Neuronal stem cell (in vitro differentiated cells): ENCODE results near the gene KCNC1. TPM values are rescaled to one million over a fixed set of nuclear protein-coding genes. Genes with fewer than 3 reads are reported as not detected.
A peak's percentile ranks its signal among the peaks of the same experiment; 100 is the strongest.

ENCODE experiments used
- DNase-seq: peaks from one replicate; pipeline ENCODE4 v3.0.0-alpha.2; 2013; ENCODE audit warnings: low spot score
- H2AFZ ChIP-seq: one replicate; pipeline ENCODE4 v1.6.1; 2013; ENCODE audit warnings: mild to moderate bottlenecking, low read length, inconsistent platforms
- H2AK5ac ChIP-seq: 2 replicates; pipeline ENCODE4 v1.6.1; 2013; ENCODE audit warnings: low read depth, mild to moderate bottlenecking, inconsistent platforms, low read length, moderate library complexity, mixed read lengths
- H2BK120ac ChIP-seq: 2 replicates; pipeline ENCODE4 v1.6.1; 2013; ENCODE audit warnings: low read depth, mild to moderate bottlenecking, inconsistent platforms, low read length, moderate library complexity, mixed read lengths
- H2BK12ac ChIP-seq: one replicate; pipeline ENCODE4 v1.6.1; 2013; ENCODE audit warnings: low read length, inconsistent platforms
- H2BK15ac ChIP-seq: 2 replicates; pipeline ENCODE4 v1.6.1; 2013; ENCODE audit warnings: mild to moderate bottlenecking, low read length, inconsistent platforms, mixed read lengths
- H2BK5ac ChIP-seq: one replicate; pipeline ENCODE4 v1.6.1; 2013; ENCODE audit warnings: inconsistent platforms, mild to moderate bottlenecking, low read length, moderate library complexity
- H3K14ac ChIP-seq: one replicate; pipeline ENCODE4 v1.6.1; 2013; ENCODE audit warnings: low read length, inconsistent platforms
- H3K18ac ChIP-seq: 2 replicates; pipeline ENCODE4 v1.6.1; 2013; ENCODE audit warnings: low read length, inconsistent platforms
- H3K23ac ChIP-seq: 2 replicates; pipeline ENCODE4 v1.6.1; 2013; ENCODE audit warnings: low read depth, mild to moderate bottlenecking, mixed read lengths, low read length, inconsistent platforms; ENCODE audit not compliant: poor library complexity
- H3K27ac ChIP-seq: replicated peaks from 3 replicates; pipeline ENCODE4 v1.5.1; 2013; ENCODE audit warnings: low read length, inconsistent platforms
- H3K27me3 ChIP-seq, 3 experiments: 2 replicates each; pipeline ENCODE4 v1.6.1; 2013; ENCODE audit warnings: low read length in 3 of 3, mild to moderate bottlenecking in 2 of 3, inconsistent platforms in 1 of 3, low read depth in 1 of 3, mixed read lengths in 1 of 3, moderate library complexity in 1 of 3; ENCODE audit not compliant: control insufficient read depth in 3 of 3, insufficient read depth in 3 of 3
- H3K36me3 ChIP-seq, 2 donors: replicated peaks in 1 of 2; 2 replicates each; pipeline ENCODE4 v1.6.1; 2013; ENCODE audit warnings: low read length in 2 of 2; ENCODE audit not compliant: control insufficient read depth in 2 of 2, insufficient read depth in 2 of 2
- H3K4ac ChIP-seq: 2 replicates; pipeline ENCODE4 v1.6.1; 2013; ENCODE audit warnings: inconsistent platforms, mild to moderate bottlenecking, low read length, moderate library complexity
- H3K4me1 ChIP-seq, 2 donors: 1 replicate in 1 of 2; 2 replicates in 1 of 2; pipeline ENCODE4 v1.6.1; 2013; ENCODE audit warnings: low read length in 2 of 2, low read depth in 1 of 2; ENCODE audit not compliant: control insufficient read depth in 2 of 2, insufficient read depth in 1 of 2
- H3K4me2 ChIP-seq: one replicate; pipeline ENCODE4 v1.6.1; 2013; ENCODE audit warnings: mild to moderate bottlenecking, low read length, inconsistent platforms; ENCODE audit not compliant: insufficient read depth, poor library complexity, severe bottlenecking
- H3K4me3 ChIP-seq, 2 donors: 2 replicates each; pipeline ENCODE4 v1.5.1; 2013; ENCODE audit warnings: low read length in 2 of 2, mild to moderate bottlenecking in 2 of 2, inconsistent platforms in 1 of 2, moderate library complexity in 1 of 2
- H3K79me1 ChIP-seq: one replicate; pipeline ENCODE4 v1.6.1; 2013; ENCODE audit warnings: low read depth, mild to moderate bottlenecking, inconsistent platforms, low read length, moderate library complexity
- H3K9ac ChIP-seq: one replicate; pipeline ENCODE4 v1.6.1; 2013; ENCODE audit warnings: mild to moderate bottlenecking, low read depth, low read length, inconsistent platforms; ENCODE audit not compliant: poor library complexity
- H3K9me3 ChIP-seq, 2 donors: replicated peaks in 1 of 2; 2 replicates each; pipeline versions ENCODE3 to v1.6.1; 2013; ENCODE audit warnings: low read length in 2 of 2, mild to moderate bottlenecking in 2 of 2, inconsistent platforms in 1 of 2, low read depth in 1 of 2, mixed read lengths in 1 of 2, moderate library complexity in 1 of 2; ENCODE audit not compliant: control insufficient read depth in 2 of 2, insufficient read depth in 1 of 2
- H4K8ac ChIP-seq: one replicate; pipeline ENCODE4 v1.6.1; 2013; ENCODE audit warnings: low read depth, mild to moderate bottlenecking, inconsistent platforms, low read length, moderate library complexity
- H4K91ac ChIP-seq: one replicate; pipeline ENCODE4 v1.6.1; 2013; ENCODE audit warnings: low read length, low read depth, mild to moderate bottlenecking, inconsistent platforms; ENCODE audit not compliant: poor library complexity
- WGBS, 2 donors: extraction: QIAGEN DNeasy Blood & Tissue Kit; methylation state at CpG; one replicate each; pipeline ENCODE4 v1.1.7; 2013; ENCODE audit warnings: missing lambda C conversion rate in 2 of 2, mixed read lengths in 1 of 2; ENCODE audit not compliant: insufficient read length in 2 of 2, insufficient replicate concordance in 1 of 2; ENCODE audit errors: extremely low coverage in 2 of 2; 5-methylcytosine and 5-hydroxymethylcytosine counted together
- polyA plus RNA-seq, 2 experiments: library from polyadenylated mRNA; stranded (reverse); fragments of 200-250 nt; gene quantifications; one replicate each; pipeline ENCODE4 v1.2.3, GENCODE V29; 2013

Gene KCNC1
- polyA plus RNA-seq (2013, experiment 1 of 2) = 2.0 TPM
- polyA plus RNA-seq (2013, experiment 2 of 2) = 1.9 TPM

DNA sequence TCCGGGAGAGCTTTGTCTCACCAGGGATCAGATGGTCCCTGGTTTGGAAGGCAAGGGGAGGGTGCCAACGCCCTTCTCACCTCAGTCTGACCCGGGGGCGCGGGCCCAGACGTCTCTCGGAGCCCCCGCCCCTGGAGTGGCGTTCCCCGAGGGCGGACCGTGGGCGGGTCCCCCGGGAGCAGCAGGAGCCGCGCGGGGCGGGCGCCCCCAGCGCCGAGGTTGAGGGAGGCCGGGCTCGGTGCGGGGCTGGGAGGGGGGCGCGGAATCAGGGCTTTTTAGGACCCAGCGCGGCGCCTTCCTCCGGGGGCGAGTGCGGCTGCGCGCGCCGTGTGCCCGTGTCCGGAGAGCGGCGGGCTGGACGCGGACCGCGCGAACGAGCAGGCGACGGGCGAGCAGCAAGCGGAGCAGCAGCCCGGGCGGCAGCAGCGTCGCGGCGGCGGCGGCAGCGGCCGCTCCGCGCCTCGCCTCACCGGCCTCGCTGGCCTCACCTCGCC, at the start of gene KCNC1:
KCNC1 (plus strand) TSS at position 364 of the 494 bp plus-strand sequence. CDS start 1,222 bp downstream, outside the sequence.
- Histone ChIP-seq H3K4me3 (peak within 1 kb of the TSS; percentile 64 to 80), H3K27ac (no peak within 1 kb of the TSS), H3K4me1 (peaks cover 30 to 35% of the 10 kb centered on the region in 2 donors), H3K4ac (no peak within 1 kb of the TSS), H2BK5ac (no peak within 1 kb of the TSS), H3K18ac (peak within 1 kb of the TSS; percentile 92), H3K27me3 (peaks cover 5 to 21% (median 11%) of the 10 kb centered on the region in 3 experiments), H2BK12ac (no peak within 1 kb of the TSS), H3K4me2 (peak within 1 kb of the TSS; percentile 93), H4K91ac (no peak within 1 kb of the TSS), H3K9ac (peak within 1 kb of the TSS; percentile 78), H3K9me3 (peaks cover 0 to 2% of the 10 kb centered on the region in 2 donors), H2AFZ (peak within 1 kb of the TSS; percentile 93), H3K79me1 (no peaks in the 10 kb centered on the region), H2BK120ac (no peak within 1 kb of the TSS), H3K14ac (no peak within 1 kb of the TSS), H4K8ac (no peak within 1 kb of the TSS), H2AK5ac (no peak within 1 kb of the TSS), H3K36me3 (no peaks in the 10 kb centered on the region), H3K23ac (no peak within 1 kb of the TSS), H2BK15ac (no peak within 1 kb of the TSS)
- no CpG with 5 or more reads among the region's 66 CpGs for WGBS, 2 donors
- peak; percentile 65 for DNase-seq

DNA sequence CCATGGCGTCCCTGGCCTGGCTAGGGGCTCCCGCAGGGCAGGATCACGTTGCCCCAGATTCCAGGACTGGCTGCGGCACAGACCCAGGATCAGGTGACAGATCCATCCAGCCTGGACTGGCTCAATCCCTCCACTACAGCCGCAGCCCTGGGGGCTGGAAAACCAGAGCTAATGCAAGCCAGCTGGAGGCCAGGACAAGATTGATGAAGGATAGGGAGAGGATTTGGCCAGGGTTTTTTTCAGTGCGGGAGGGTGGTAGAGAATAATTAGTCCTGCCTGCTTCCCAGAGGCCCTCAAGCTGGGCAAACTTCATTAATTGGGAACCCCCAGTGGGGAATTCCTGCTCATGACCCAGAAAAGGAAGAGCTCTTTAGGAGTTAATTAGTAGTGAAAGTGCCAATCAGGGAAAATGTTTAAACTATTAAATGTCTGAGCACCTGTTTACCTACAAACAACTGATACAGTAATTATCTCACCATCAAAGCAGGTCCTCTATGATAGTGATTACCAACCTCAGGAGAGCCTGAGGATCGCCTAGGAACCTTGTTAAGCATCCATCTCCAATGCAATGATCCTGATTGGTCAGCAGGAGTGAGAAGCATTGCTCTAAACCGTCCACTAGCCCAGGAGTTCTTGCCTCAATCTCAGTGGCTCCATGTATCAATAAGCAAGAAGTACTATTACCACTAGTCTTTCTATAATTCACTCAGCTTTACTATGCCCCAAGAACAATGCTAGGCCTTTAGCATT, 48.2 kb upstream of the KCNC1 start:
- Histone ChIP-seq H2AK5ac (no peak overlapping the region), H3K27me3 (peaks cover 0 to 78% (median 3%) of the 10 kb centered on the region in 3 experiments), H3K4me3 (no peak overlapping the region), H2BK15ac (no peak overlapping the region), H3K14ac (no peak overlapping the region), H2BK12ac (no peak overlapping the region), H3K18ac (no peak overlapping the region), H3K36me3 (no peaks in the 10 kb centered on the region), H3K4ac (no peak overlapping the region), H4K8ac (no peak overlapping the region), H3K4me2 (no peak overlapping the region), H2AFZ (peak overlapping the region; percentile 15), H3K27ac (no peak overlapping the region), H2BK5ac (no peak overlapping the region), H3K9ac (no peak overlapping the region), H3K23ac (no peak overlapping the region), H3K4me1 (peaks cover 0 to 5% of the 10 kb centered on the region in 2 donors), H4K91ac (no peak overlapping the region), H3K79me1 (no peaks in the 10 kb centered on the region), H2BK120ac (no peak overlapping the region), H3K9me3 (no peaks in the 10 kb centered on the region)
- WGBS, 2 donors = no CpG with 5 or more reads among the region's 8 CpGs
- DNase-seq = peak; percentile 9

DNA sequence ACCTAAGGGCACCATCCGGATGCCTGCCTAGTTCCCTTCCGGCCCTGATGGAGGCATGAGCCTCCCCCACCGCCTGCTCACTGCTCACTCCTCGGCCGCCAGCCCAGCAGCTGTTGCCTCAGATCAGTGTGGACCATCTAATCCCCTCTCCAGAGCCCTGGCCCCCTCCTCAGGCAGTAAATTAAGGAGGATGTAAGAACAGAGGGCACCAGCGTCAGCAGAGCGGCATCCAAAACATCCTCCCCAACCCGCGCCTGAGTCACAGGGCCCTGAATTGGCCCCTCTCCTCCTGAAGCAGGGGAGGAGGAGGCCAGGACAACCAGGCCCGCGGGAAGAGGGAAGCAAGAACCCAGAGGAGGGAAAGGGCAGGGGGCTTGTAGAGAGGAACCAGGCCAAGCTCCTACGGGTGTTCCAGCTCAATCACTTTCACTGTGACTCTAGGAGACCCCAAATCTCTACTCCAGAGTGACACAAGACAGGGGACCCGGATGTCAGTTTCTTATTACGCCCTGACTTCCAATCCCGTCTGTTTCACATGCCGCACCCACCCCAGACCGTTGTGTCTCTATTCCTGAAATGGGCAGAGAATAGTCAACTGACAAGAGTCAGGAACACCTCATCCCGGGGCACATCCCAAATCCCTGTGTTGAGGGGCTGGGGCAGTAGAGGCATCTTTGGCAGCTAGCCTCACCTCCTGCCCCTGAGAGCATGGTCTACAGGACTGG, 46.5 kb upstream of the KCNC1 start:
- Histone ChIP-seq H3K9ac (no peak overlapping the region), H3K27me3 (peaks cover 0 to 89% (median 3%) of the 10 kb centered on the region in 3 experiments), H3K27ac (no peak overlapping the region)

DNA sequence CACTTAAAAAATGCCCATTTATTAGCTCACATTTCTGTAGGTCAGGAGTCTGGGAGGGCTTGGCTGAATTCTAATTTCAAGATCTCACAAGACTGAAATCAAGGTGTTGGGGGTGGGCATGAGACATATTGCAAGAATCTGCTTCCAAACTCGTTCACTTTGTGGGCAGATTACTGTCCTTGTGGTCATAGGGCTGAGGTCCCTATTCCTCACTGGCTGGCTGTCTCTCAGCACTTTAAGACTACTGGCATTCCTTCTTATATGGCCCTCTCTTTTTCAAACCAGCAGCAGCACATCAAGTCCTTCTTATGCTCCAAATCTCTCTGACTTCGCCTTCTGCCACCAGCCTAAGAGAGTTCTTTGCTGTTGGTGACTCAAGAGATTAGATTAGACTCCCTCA, 43.0 kb upstream of the KCNC1 start:
- Histone ChIP-seq H2AFZ (no peak overlapping the region), H3K4me3 (no peak overlapping the region), H2BK15ac (no peak overlapping the region), H4K91ac (no peak overlapping the region), H3K18ac (no peak overlapping the region), H3K9ac (no peak overlapping the region), H2BK5ac (no peak overlapping the region), H3K23ac (no peak overlapping the region), H4K8ac (no peak overlapping the region), H3K9me3 (no peaks in the 10 kb centered on the region), H2BK120ac (no peak overlapping the region), H3K4me1 (peaks cover 0 to 2% of the 10 kb centered on the region in 2 donors), H3K27me3 (peaks cover 3 to 92% (median 19%) of the 10 kb centered on the region in 3 experiments), H3K79me1 (no peaks in the 10 kb centered on the region), H3K36me3 (no peaks in the 10 kb centered on the region), H3K14ac (no peak overlapping the region), H2BK12ac (no peak overlapping the region), H2AK5ac (no peak overlapping the region), H3K4ac (no peak overlapping the region), H3K27ac (no peak overlapping the region), H3K4me2 (no peak overlapping the region)
- DNase-seq = no peak
- no CpG with 5 or more reads among the region's 2 CpGs for WGBS, 2 donors

More for the DNA sequence above, 46.5 kb upstream of the KCNC1 start:
- no peak overlapping the region for H3K14ac ChIP-seq
- H2BK120ac ChIP-seq = no peak overlapping the region
- H3K4me2 ChIP-seq = no peak overlapping the region
- H2BK15ac ChIP-seq = no peak overlapping the region
- H4K8ac ChIP-seq = no peak overlapping the region
- H2AFZ ChIP-seq = no peak overlapping the region
- H4K91ac ChIP-seq = no peak overlapping the region
- no peak overlapping the region for H3K18ac ChIP-seq
- DNase-seq = no peak
- no peaks in the 10 kb centered on the region for H3K36me3 ChIP-seq
- no peak overlapping the region for H3K4ac ChIP-seq
- H2BK12ac ChIP-seq = no peak overlapping the region
- H2AK5ac ChIP-seq = no peak overlapping the region
- no peaks in the 10 kb centered on the region for H3K9me3 ChIP-seq
- no CpG with 5 or more reads among the region's 18 CpGs for WGBS, 2 donors
- H3K79me1 ChIP-seq = no peaks in the 10 kb centered on the region
- no peak overlapping the region for H2BK5ac ChIP-seq
- no peak overlapping the region for H3K4me3 ChIP-seq
- no peak overlapping the region for H3K23ac ChIP-seq
- peaks cover 0 to 5% of the 10 kb centered on the region in 2 donors for H3K4me1 ChIP-seq
